ENCODE results near the gene ORAI2.

The ORAI2 gene

DNA sequence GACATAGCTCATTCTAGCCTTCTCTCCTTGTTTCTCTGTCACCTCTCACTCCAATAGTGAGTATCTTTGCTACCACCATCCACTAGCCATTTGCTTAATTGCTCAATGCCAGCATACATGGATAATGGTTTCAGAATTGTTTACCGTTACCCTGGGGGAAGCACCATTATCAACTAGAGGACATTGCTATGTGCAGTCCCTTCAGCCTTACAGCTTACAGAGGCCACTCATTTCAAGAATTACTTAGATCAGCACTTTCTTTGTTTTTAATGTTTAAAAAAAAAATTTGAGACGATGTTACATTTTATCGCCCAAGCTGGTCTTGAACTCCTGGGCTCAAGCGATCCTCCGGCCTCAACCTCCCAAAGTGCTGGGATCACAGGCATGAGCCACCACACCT, 14.8 kb upstream of the ORAI2 start:
- Histone ChIP-seq H3K4me3 (replicated peaks; ENCODE audit: insufficient read depth, low read length) (no peak overlapping the region), H3K27me3 (ENCODE audit: insufficient read depth, poor library complexity, severe bottlenecking) (no peaks in the 10 kb centered on the region), H3K27ac (replicated peaks) (peak overlapping the region; percentile 88)
- no peak for DNase-seq (ENCODE audit: low read depth in 1 of 2, low spot score in 1 of 2)
- no peak for TF ChIP-seq GABPA (IDR thresholded peaks at IDR 0.05; ENCODE audit: low read depth)
- TF ChIP-seq SPI1 (IDR thresholded peaks at IDR 0.05; ENCODE audit: borderline replicate concordance, low read depth), result no peak
- TF ChIP-seq, protein P1, sequence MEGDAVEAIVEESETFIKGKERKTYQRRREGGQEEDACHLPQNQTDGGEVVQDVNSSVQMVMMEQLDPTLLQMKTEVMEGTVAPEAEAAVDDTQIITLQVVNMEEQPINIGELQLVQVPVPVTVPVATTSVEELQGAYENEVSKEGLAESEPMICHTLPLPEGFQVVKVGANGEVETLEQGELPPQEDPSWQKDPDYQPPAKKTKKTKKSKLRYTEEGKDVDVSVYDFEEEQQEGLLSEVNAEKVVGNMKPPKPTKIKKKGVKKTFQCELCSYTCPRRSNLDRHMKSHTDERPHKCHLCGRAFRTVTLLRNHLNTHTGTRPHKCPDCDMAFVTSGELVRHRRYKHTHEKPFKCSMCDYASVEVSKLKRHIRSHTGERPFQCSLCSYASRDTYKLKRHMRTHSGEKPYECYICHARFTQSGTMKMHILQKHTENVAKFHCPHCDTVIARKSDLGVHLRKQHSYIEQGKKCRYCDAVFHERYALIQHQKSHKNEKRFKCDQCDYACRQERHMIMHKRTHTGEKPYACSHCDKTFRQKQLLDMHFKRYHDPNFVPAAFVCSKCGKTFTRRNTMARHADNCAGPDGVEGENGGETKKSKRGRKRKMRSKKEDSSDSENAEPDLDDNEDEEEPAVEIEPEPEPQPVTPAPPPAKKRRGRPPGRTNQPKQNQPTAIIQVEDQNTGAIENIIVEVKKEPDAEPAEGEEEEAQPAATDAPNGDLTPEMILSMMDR (IDR thresholded peaks at IDR 0.05; ENCODE audit: insufficient read depth, low read length), result no peak
- TF ChIP-seq, protein P2, sequence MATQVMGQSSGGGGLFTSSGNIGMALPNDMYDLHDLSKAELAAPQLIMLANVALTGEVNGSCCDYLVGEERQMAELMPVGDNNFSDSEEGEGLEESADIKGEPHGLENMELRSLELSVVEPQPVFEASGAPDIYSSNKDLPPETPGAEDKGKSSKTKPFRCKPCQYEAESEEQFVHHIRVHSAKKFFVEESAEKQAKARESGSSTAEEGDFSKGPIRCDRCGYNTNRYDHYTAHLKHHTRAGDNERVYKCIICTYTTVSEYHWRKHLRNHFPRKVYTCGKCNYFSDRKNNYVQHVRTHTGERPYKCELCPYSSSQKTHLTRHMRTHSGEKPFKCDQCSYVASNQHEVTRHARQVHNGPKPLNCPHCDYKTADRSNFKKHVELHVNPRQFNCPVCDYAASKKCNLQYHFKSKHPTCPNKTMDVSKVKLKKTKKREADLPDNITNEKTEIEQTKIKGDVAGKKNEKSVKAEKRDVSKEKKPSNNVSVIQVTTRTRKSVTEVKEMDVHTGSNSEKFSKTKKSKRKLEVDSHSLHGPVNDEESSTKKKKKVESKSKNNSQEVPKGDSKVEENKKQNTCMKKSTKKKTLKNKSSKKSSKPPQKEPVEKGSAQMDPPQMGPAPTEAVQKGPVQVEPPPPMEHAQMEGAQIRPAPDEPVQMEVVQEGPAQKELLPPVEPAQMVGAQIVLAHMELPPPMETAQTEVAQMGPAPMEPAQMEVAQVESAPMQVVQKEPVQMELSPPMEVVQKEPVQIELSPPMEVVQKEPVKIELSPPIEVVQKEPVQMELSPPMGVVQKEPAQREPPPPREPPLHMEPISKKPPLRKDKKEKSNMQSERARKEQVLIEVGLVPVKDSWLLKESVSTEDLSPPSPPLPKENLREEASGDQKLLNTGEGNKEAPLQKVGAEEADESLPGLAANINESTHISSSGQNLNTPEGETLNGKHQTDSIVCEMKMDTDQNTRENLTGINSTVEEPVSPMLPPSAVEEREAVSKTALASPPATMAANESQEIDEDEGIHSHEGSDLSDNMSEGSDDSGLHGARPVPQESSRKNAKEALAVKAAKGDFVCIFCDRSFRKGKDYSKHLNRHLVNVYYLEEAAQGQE (IDR thresholded peaks at IDR 0.05; ENCODE audit: insufficient replicate concordance, low read depth), result no peak
- TF ChIP-seq POLR2AphosphoS5 (IDR thresholded peaks at IDR 0.05; ENCODE audit: low read depth), result no peak

GRCh38 chr7:102421706-102422240, 11.6 kb upstream of the ORAI2 start:
- no peaks in the 10 kb centered on the region for H3K27me3 ChIP-seq (ENCODE audit: insufficient read depth, poor library complexity, severe bottlenecking)
- DNase-seq (ENCODE audit: low read depth in 1 of 2, low spot score in 1 of 2), result no peak
- no peak overlapping the region for H3K4me3 ChIP-seq (replicated peaks; ENCODE audit: insufficient read depth, low read length)
- TF ChIP-seq, protein P1 (IDR thresholded peaks at IDR 0.05; ENCODE audit: insufficient read depth, low read length), result no peak
- no peak for TF ChIP-seq GABPA (IDR thresholded peaks at IDR 0.05; ENCODE audit: low read depth)
- TF ChIP-seq SPI1 (IDR thresholded peaks at IDR 0.05; ENCODE audit: borderline replicate concordance, low read depth), result no peak
- TF ChIP-seq, protein P2 (IDR thresholded peaks at IDR 0.05; ENCODE audit: insufficient replicate concordance, low read depth), result no peak
- no peak for TF ChIP-seq POLR2AphosphoS5 (IDR thresholded peaks at IDR 0.05; ENCODE audit: low read depth)
- H3K27ac ChIP-seq (replicated peaks), result peak overlapping the region; percentile 88

DNA sequence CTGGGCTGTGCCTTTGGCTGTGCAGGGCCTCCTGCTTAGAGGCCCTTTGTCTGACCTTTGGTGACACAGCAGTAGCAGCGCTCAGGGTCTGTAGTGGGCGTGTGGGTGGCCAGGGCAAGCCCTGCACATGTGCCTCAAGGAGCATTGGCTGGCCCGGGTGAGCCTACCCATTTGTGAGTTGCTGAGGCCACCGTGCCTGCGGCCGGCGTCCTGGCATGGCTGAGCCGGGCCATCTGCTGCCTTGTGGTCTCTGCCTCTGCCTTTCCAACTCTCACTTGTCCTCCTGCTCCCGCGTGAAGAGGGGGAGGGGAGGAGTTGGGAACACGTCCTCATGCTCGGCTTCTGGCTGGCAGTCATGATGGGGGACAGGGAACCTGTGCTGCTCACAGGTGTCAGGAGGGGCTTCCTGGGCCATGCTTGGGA, 9.2 kb upstream of the ORAI2 start:
- peak in 1 of 2 experiments; percentile 61 for DNase-seq (ENCODE audit: low read depth in 1 of 2, low spot score in 1 of 2)
- Histone ChIP-seq H3K27me3 (ENCODE audit: insufficient read depth, poor library complexity, severe bottlenecking) (no peaks in the 10 kb centered on the region), H3K27ac (replicated peaks) (peak overlapping the region; percentile 95), H3K4me3 (replicated peaks; ENCODE audit: insufficient read depth, low read length) (no peak overlapping the region)
- TF ChIP-seq, protein P1 (IDR thresholded peaks at IDR 0.05; ENCODE audit: insufficient read depth, low read length), result no peak
- TF ChIP-seq GABPA (IDR thresholded peaks at IDR 0.05; ENCODE audit: low read depth), result no peak
- no peak for TF ChIP-seq SPI1 (IDR thresholded peaks at IDR 0.05; ENCODE audit: borderline replicate concordance, low read depth)
- TF ChIP-seq POLR2AphosphoS5 (IDR thresholded peaks at IDR 0.05; ENCODE audit: low read depth), result no peak
- TF ChIP-seq, protein P2 (IDR thresholded peaks at IDR 0.05; ENCODE audit: insufficient replicate concordance, low read depth), result no peak
